ENCODE measurements around the gene POLK. TPM values are rescaled to one million over a fixed set of nuclear protein-coding genes. Genes with fewer than 3 reads are reported as not detected.

POLK gene
- total RNA-seq, 1 experiment from 2014 or later: 20.9 TPM

DNA sequence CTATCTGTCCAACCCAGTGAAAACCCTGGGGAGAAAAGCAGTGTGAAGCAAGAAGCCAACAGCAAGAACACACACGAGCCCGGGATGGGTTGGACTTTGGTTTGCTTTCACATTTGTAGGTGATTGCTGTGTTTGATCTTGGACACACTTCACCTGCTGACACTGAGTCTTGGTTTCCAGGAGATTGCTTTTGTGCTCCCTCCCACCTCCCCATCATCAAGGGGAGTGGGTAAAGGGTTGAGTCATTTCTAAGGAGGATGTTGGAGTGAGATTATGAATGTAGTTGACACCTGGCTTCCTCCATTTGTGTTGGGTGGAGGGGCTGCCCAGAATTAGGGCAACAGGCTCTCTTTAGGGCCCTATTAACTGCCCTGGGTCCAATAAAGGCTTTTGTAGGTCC, 137.0 kb downstream of the POLK start:
- no peak for DNase-seq
- H3K36me3 ChIP-seq (ENCODE audit: low read depth): no peaks in the 10 kb centered on the region
- no peaks in the 10 kb centered on the region for H3K9me2 ChIP-seq (ENCODE audit: insufficient read depth)
- intact Hi-C loops (cut with micrococcal nuclease; ENCODE audit: unreplicated experiment): no loop called here
- no peaks in the 10 kb centered on the region for H4K20me1 ChIP-seq (ENCODE audit: insufficient read depth)
- no peak overlapping the region for H3K4me3 ChIP-seq
- no peaks in the 10 kb centered on the region for H3K27me3 ChIP-seq (ENCODE audit: insufficient read depth, low read depth)
- no TSS peak for BruUV-seq (replicated peaks)
- ChIA-PET CTCF (no interaction called here), POLR2A (ENCODE audit: unreplicated experiment) (no interaction called here)
- H3K79me2 ChIP-seq (ENCODE audit: low read depth): no peaks in the 10 kb centered on the region
- TF ChIP-seq, protein P1, sequence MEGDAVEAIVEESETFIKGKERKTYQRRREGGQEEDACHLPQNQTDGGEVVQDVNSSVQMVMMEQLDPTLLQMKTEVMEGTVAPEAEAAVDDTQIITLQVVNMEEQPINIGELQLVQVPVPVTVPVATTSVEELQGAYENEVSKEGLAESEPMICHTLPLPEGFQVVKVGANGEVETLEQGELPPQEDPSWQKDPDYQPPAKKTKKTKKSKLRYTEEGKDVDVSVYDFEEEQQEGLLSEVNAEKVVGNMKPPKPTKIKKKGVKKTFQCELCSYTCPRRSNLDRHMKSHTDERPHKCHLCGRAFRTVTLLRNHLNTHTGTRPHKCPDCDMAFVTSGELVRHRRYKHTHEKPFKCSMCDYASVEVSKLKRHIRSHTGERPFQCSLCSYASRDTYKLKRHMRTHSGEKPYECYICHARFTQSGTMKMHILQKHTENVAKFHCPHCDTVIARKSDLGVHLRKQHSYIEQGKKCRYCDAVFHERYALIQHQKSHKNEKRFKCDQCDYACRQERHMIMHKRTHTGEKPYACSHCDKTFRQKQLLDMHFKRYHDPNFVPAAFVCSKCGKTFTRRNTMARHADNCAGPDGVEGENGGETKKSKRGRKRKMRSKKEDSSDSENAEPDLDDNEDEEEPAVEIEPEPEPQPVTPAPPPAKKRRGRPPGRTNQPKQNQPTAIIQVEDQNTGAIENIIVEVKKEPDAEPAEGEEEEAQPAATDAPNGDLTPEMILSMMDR (conservative IDR thresholded peaks at IDR 0.05): no peak
- no peak overlapping the region for H2AFZ ChIP-seq
- no peaks in the 10 kb centered on the region for H3F3A ChIP-seq (ENCODE audit: insufficient read depth, low read depth)
- H3K9me3 ChIP-seq (ENCODE audit: insufficient read depth, low read depth): no peaks in the 10 kb centered on the region
- H3K27ac ChIP-seq: no peak overlapping the region
- H3K4me1 ChIP-seq (replicated peaks; ENCODE audit: insufficient read depth): no peaks in the 10 kb centered on the region
- H3K4me2 ChIP-seq: no peak overlapping the region

Other genes starting within 250 kb of the POLK start
- gene HMGCR, start 174.7 kb upstream of the POLK start, total RNA-seq (2021): 55.0 and 86.8 TPM in 2 replicates
- 17.6 and 19.5 TPM in 2 replicates for gene CERT1, start 262 bp upstream of the POLK start, total RNA-seq (2021)
- 0.20 and 0.31 TPM in 2 replicates for gene ANKDD1B, start 99.6 kb downstream of the POLK start, total RNA-seq (2021)
- gene POC5, start 205.5 kb downstream of the POLK start, total RNA-seq (2021): 11.2 and 13.1 TPM in 2 replicates